Lung microvascular endothelial cell (primary cell): ENCODE measurements around the gene WNT10A. TPM values are rescaled to one million over a fixed set of nuclear protein-coding genes. Genes with fewer than 3 reads are reported as not detected.
A peak's percentile ranks its signal among the peaks of the same experiment; 100 is the strongest.

ENCODE experiments used
- DNase-seq, 2 donors: peaks; one replicate each; pipeline versions ENCODE4 v3.0.0 to v3.0.0-alpha.2; 2010; ENCODE audit warnings: low read depth in 2 of 2
- total RNA-seq: library from RNA; depleted of rRNA; stranded (reverse); fragments of >200 nt; gene quantifications from 2 replicates; pipeline ENCODE4 v1.2.1, GENCODE V29; 2014

Gene WNT10A
- total RNA-seq, 1 donor from 2014 or later: not detected

DNA sequence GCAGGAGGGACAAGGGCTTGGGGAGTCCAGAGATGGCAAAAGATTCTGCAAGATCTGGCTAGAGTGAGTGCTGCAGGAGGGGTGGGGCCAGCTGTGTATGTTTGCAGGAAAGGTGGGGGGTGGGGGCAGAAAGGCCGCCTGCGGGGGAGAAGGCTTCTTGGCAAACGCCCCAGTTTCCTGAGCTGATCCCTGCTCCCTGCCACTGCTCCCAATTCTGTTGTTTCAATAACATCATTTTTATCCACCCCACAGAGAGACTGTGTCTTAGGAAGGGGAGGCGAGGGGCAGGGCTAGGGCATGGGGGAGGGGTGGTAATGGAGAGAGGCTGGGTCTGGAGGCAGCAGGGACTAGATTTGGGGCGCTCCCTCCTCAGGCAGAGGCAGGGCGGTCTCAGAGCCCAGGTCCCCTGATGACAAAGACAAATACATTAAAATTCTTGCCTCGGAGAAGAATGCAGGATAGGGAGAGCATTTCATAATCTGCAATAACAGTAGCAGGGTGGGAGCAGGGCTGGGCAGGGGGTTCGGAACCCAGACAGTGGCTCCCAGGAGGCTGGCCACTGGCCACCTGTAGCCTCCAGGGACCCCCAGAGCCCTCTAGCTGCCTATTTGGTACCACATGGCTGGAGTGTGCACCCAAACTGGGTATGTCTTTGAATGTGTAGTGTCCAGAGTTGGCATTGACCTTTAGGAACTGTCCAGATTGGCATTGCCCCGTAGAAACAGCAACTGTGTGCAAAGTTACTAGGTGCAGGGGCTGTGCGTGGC, 23.1 kb upstream of the WNT10A start:
- DNase-seq: no peak

GRCh38 chr2:218858138-218858445, 22.6 kb upstream of the WNT10A start:
- DNase-seq: no peak

GRCh38 chr2:218858671-218859555, 21.7 kb upstream of the WNT10A start:
- no peak for DNase-seq

GRCh38 chr2:218859556-218859987, 21.1 kb upstream of the WNT10A start, which contains the start of gene WNT6:
Gene WNT6, plus strand, starts transcription at chr2:218859805. Its CDS starts 233 bp downstream, at chr2:218860038.
- no peak for DNase-seq

GRCh38 chr2:218859988-218860831, 20.4 kb upstream of the WNT10A start:
- DNase-seq: no peak

DNA sequence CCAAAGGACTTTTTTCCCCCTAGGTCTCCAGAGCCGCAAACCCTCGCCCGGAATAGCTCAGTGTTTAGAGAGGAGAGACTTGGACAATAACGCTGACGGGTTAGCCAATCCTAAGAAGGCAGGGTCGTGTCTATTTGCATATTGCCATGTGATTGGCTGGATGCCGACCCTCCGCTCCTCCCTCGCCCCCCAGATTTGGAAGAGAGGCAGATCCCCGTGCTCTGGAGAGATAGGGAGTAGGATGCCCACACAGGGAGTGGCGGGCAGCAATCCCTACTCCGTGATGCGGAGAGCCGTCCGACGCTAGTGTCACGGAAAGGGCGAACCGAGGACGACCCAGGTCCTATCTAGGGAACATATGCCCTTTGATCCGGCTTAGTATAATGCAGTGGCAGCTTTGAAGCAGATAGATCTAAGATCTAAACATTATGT, 19.7 kb upstream of the WNT10A start:
- DNase-seq: peak in 1 of 2 donors; percentile 23

DNA sequence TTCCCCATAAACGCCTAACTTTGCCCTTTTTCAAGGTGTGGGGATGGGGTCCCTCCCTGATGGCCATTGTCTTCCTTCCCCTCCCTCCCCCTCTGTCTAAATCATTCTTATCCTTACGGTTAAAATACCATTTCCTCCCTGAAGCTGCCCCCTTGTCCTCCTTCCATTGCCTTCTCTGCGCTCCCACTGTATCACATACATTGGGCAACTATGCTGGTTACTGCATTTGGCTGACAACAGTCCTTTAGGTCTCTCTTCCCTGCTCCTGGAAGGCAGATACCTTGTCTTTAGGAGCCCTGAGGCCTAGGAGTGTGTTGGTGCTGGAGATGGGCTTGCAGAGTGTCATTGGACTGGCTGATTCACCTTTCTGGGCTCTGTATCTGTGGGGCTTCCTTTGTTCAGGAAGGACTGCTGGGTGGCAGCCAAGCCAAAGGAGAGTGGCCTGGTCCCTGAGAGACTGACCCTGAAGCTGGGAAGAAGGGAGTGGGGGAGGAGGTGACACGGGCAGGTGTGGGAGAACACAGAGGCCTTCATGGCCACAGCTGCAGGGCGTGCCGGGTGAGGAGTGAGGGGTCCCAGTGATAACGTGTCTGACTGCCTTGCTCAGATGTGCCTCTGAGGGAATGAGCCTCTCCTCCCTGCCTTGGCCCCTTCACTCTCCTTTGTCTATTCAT, 18.9 kb upstream of the WNT10A start:
- DNase-seq: no peak

DNA sequence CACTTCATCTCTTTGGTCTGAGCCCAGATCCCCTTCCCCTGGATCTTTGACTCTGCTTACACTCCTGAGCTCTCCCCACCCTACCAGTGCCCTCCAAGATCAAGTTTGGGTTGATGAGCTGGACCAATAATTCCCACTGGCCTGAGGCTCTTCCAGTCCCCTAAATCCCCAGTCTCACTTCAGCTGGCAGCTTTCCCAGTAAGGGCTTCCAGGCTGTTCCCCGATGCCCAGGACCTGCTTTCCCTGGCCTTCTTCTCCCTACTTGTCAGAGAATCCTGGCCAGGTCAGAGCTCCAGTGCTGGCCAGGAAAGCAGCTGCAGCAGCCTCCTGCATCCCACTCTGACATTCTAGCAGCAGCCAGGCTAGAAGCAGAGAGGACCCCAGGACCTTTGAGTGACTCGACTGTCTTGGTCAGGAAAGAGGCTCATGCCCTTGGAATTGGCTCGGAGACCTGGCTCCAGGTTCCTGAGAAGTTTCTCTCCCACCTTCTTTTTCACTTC, 17.6 kb upstream of the WNT10A start:
- no peak for DNase-seq

- DNase-seq: no peak
Observed at GRCh38 chr2:218865396-218865795, 15.3 kb upstream of the WNT10A start.

DNA sequence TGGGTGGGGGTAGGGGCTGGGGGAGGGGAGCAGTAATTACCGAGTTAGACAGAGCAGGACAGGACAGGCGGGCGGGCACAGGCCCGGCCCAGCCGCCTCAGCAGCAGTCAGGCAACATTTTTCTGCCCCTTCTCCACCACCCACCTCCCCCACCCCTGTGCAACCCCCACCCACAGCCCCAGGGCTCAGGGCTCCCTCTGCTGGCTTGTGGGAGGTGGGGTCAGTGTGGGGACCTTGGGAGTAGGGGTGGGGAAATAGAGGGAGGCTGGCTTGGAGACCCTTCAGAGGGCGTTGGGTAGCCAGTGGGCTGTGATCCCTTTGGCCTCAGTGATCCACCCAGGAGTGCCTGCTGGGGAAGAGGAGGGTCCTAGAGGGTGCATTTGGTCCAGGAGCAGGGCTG, 14.7 kb upstream of the WNT10A start:
- DNase-seq: no peak

DNA sequence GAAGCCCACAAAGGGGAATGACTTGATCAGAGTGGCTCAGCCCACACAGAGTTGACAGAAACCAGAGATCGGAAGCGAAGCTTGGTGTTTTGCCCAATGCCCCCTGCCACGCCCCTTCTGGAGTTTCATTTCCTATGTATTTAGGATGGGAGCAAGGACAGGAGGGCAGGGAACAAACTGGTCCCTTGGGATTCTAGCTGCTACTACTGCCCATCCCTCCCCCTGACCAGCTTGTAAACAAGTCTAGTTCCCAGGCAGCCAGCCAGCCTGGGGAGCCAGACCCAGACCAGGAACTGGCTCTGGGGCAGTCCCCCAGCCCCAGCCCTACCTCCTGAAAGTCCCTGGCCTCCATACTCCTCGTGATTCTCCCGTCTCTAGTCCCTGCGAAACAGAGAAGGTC, 12.8 kb upstream of the WNT10A start:
- no peak for DNase-seq

DNA sequence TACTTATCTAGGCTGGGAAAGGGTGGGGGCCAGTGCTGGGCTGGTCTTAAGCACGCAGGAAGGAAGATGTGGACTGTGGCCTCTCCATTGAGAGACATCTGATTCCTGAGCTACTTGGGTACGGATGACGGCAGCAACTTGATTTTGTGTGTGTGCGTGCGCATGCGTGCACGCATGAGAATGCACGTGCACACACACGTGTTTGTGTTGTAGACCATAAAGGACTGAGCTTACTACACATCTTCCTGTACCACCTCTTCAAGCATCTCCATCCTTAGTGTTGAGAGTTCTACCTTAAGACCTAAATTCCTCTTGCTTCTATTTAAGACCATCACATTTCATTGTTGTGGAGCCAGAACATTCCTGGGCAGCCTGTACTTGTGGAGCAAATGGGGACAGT, 11.6 kb upstream of the WNT10A start:
- no peak for DNase-seq

GRCh38 chr2:218870984-218871344, 9.7 kb upstream of the WNT10A start:
- DNase-seq: no peak

DNA sequence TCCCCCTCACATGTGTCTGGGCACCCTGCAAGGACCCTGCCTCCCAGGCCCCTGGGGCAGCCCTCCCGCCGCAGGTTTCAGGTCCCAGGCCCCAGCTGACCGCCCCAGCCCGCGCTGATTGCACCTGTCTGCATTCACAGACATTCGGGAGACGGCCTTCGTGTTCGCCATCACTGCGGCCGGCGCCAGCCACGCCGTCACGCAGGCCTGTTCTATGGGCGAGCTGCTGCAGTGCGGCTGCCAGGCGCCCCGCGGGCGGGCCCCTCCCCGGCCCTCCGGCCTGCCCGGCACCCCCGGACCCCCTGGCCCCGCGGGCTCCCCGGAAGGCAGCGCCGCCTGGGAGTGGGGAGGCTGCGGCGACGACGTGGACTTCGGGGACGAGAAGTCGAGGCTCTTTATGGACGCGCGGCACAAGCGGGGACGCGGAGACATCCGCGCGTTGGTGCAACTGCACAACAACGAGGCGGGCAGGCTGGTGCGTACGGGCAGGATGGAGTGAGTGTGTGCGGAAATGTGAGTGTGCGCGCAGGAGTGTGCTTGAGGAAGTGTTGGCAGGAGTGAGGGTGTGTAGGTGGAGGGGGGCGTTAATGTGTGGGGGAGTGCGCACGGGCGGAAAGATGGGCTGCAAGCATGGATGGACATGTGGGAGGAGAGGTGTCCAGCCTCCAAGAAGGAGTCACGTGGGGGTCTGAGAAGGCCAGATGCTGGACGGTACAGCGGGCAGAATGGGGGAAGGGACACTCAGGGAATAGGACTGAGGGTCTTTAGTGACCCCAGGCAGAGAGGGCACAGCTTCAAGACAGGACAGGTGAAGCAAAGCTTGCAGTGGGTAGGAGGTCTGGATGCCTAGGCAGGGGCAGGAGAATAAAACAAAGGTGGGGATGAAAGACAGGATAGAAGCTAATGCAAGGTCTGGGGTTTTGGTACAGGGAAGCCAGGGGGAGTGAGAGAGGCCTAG, 9.0 kb upstream of the WNT10A start:
- DNase-seq: no peak

DNA sequence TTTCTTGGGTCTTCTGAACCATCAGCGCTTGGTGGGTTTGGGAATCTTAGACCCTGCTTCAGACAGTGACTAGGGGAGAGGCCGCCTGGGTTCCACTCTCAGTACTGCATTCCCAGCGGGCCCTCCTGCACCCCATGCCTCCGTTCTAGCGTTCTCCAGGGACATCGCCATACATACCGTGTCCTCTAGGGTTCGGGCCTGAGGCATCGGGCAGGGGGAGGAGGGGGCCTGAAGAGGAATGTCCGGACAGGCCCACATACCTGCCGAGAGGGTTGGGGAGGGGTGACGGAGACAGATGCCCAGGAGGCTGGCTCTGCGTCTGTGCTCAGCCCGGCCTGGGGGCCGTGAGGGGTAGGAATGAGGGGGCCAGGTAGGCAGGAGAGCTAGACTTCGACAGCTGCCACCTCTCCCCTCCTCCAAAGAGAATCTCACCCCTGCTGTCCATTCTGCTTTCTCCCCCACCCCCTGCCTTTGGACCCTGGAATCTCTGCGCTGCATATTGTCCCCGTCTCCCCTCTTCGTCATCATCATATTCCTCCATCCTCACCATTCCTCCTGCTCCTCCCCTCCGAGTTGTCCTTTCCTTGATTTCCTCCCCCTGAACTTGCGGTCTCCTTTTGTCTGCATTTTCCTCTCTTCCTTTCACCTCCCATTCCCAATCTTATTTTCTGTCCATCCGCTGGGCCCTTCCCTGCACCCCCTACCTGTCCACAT, 7.8 kb upstream of the WNT10A start:
- no peak for DNase-seq

- no peak for DNase-seq
Observed at GRCh38 chr2:218873359-218874194, 7.1 kb upstream of the WNT10A start.

DNA sequence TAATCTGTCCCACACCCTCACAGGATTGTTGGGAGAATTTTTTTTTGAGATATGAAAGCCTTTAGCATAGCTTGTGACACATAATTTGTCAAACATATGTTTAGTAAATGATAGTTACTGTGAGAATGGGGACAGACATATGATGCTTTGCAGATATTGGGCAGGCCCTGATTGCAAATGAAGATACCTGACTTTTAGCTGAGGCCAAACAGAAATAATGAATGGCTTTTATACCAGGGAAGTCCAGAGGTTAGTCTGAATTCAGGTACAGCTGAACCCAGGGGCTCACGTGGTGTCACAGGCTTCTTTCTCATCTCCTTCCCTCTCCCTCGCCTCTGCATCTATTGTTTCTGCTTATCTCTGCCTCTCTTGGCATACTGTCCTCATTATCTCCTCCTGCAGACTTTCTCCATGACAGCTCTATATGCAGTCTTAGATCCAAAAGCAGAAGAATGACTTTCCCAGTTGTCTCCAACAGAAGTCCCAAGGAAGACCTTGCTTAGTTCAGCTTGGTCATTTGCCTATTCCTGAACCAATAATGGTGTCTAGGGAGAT, 4.9 kb upstream of the WNT10A start:
- DNase-seq: no peak
